ENCODE results near the gene MOCS3.
A peak's percentile ranks its signal among the peaks of the same experiment; 100 is the strongest.

The MOCS3 gene

GRCh38 chr20:50992336-50992732, 33.7 kb downstream of the MOCS3 start:
- no peak for TF ChIP-seq CTCF (IDR thresholded peaks at IDR 0.05)

GRCh38 chr20:50992733-50993457, 34.3 kb downstream of the MOCS3 start:
- TF ChIP-seq CTCF (IDR thresholded peaks at IDR 0.05) = peak; percentile 90

- TF ChIP-seq CTCF (IDR thresholded peaks at IDR 0.05) = no peak
Observed at GRCh38 chr20:50993876-50994275, 35.3 kb downstream of the MOCS3 start.

- TF ChIP-seq CTCF (IDR thresholded peaks at IDR 0.05) = no peak
Observed at GRCh38 chr20:50995506-50995905, 36.9 kb downstream of the MOCS3 start.

- TF ChIP-seq CTCF (IDR thresholded peaks at IDR 0.05) = no peak
Observed at GRCh38 chr20:50996901-50997865, 38.6 kb downstream of the MOCS3 start.

- no peak for TF ChIP-seq CTCF (IDR thresholded peaks at IDR 0.05)
Observed at GRCh38 chr20:50999355-50999754, 40.7 kb downstream of the MOCS3 start.

- TF ChIP-seq CTCF (IDR thresholded peaks at IDR 0.05) = no peak
Observed at GRCh38 chr20:51001430-51002265, 43.0 kb downstream of the MOCS3 start.

Data from LNCAP (cell line).